ENCODE data around the gene GRM8.

GRM8 gene

DNA sequence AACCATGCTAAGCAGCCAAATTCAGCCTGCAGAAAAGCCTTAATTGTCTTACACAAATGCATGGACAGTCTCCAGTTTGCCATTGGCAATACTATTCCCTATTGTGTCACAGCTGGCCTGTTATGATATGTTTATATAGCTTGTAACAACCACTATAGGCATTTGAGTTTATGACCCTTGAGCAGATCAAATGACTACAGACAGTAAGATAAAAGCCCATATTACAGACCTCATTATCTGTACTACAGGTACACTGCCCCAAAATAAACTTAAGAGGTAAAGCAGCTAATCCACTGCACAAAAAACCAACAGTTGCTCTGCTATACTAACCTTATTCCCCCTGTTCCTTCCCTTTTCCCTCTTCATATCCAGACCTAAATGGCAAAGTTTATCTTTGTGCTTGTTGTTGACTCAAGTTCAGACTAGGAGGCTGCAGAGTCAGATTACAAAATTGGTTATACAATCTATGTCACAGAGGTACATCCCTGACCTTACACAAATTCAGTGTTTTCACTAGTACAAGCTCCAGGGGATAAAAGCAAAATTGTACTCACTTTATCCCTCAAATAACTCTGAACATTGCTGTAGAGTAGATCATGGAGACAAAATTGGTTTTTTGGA, 218.4 kb downstream of the GRM8 start:
- no peak for DNase-seq (ENCODE audit: low read depth in 3 of 3)

DNA sequence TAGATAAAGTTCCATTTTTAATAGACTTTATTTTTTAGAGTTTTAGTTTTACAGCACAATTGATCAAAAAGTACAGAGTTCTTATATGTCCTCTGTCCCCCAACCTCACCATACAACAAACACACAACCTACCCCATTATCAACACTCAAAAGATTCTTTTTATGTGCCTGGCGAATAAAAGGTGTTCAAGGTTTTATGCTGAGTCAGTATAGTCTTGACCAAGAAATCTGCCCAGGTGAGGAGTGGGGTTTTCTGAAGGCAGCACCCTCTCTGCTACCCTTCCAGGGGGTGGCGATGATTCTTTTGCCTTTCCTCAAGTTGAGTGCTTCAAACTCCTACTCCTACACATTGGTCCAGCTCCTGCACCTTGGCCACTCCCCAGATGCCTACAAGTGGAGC, 222.9 kb downstream of the GRM8 start:
- no peak for DNase-seq (ENCODE audit: low read depth in 3 of 3)

DNA sequence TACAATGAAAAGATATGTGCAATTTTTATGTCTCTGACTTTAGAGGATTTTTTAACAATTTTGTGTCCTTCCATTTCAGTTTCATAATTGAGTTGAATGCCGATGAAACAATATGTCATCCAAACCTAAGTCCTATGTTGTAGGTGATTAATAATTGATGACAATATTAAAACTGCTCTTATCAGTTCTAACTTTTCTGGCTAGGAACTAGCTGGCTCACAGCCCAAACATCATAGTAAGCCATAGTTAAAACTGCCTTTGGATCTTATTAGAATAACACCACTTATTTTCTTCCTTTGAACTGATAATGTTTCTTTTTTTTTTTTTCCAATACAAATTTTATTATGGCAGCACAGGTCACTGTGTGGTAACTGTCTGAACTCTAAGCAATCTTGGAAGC, 230.9 kb downstream of the GRM8 start:
- no peak for DNase-seq (ENCODE audit: low read depth in 3 of 3)

DNA sequence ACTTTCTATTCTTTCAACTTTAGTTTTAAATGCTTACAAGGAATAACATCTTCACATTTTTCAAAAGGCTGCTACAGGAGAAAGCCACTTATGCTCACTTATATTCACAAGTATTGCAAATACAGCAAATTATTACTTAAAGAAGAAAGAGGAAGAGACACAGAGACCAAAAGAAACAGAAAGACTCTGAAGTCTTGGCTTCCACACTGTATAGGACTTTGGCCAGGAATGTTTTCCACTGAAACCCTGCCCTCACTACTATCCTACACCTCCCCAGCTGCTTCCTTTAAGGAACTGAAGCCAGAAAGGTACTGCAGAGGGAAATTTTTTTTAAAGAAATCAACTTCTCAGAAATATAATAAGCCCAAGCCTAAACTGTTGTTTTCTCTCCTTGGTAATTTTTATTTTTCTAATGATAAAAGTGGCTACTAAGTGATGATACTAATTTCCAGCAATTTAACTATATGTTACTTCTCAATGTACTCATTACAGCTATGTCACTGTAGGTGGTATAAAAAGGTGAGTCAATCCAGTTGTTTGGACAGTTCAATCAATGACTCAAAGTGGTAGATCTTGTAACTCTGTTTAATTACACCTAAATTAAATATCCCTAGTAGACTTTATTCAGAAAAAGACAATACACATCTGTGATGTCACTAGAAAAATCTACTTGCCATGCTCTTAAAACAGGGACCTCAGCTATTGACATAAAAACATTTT, 231.6 kb downstream of the GRM8 start:
- no peak for DNase-seq (ENCODE audit: low read depth in 3 of 3)

DNA sequence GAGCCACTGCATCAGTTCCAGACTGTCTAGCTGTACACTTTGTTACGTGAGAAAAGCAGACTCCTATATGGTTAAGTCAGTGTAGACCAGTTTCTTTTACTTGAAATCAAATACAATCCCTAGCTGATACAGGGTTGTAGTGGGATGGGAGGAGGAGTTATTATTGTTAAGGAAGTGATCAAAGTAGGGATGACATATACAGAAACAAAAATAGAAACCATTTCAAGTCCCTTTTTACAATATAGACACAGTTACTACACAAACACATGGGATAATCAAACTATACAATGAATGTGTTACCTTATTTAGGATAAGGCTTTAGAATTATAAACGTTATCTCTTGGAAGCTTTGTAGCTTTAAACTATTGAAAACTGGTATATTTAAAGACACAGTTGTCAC, 233.9 kb downstream of the GRM8 start:
- no peak for DNase-seq (ENCODE audit: low read depth in 3 of 3)

DNA sequence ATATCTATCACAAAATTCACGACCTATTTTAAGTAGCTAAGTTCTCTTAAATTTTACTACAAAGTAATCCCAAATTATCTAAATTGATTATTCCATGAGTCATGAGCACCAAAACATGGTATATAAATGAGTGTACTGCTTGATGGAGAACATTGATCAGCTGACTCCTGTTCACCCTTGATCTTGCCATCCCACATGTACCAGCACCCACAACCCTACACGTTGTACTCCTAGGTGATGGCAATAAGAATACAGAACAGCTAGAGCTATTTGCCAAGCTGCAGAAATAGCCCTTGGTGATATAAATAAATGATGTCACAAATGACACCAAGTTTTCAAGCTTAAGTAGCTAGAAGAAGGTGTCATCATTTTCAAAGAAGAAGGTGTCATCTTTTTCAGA, 235.5 kb downstream of the GRM8 start:
- no peak for DNase-seq (ENCODE audit: low read depth in 3 of 3)

DNA sequence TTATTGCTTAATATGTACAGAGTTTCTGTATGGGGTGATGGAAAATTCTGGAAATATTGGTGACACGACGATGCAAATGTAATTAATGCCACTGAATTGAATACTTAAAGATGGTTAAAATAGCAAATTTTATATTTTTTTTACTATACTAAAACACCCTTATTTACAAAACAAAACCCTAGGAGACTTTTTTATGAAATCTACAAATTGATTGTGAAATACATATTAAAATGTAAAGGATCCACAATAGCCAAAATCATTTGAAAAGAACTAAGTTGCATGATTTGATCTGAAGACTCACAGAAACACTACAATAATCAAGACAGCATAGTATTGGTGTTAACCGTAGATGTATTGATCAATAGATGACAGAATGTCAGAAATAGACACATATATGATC, 252.0 kb downstream of the GRM8 start:
- DNase-seq (ENCODE audit: low read depth in 3 of 3): no peak

DNA sequence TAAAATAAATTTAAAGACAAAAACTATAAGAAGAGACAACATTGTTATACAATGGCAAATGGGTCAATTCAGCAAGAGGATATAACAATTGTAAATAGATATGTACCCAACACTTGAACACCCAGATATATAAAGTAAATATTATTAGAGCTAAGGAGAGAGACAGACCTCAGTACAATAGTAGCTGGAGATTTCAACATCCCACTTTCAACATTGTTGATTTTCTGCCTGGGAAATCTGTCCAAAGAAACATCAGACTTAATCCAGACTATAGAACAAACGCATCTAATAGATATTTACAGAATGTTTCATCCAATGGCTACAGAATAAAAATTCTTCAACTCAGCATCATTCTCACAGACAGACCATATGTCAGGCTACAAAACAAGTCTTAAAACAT, 256.1 kb downstream of the GRM8 start:
- DNase-seq (ENCODE audit: low read depth in 3 of 3): no peak

DNA sequence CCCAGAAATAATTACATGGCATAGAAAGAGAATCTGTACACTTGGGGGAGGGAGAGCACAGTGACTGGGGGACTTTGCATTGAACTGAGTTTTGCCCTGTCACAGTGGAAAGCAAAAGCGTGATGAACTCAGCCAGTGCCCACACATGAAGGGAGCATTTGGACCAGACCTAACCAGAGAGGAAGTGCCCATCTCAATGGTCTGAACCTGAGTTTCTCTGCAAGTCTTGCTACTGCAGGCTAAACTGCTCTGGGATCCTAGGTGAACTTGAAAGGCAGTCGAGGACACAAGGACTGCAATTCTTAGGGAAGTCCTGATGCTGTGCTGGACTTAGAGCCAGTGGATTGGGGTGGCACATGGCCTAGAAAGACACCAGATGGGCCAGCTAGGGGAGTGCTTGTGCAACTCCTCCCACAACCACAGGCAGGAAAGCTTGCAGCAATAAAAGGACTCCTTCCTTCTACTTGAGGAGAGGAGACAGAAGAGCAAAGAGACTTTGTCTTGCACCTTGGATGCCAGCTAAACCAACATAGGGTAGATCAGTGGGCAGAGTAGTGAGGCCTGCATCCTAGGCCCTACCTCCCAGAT, 259.0 kb downstream of the GRM8 start:
- DNase-seq (ENCODE audit: low read depth in 3 of 3): no peak

DNA sequence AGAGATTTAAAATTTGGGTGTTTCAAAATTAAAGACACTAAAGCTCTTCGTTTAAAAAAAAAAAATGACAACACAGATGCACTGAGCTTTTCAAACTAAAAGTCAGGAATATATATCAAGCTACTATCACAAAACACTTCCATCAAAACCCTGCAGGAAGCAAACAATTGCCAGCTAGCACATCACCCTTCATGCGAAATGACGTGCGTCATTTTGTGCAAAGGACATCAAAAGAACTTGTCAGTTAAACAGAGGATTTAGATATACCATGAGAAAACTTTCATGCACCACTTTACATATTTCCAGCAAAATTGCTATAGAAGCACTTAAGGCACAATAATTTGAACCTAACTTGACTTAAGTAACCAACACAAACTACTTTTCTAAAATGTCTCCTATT, 264.7 kb downstream of the GRM8 start:
- DNase-seq (ENCODE audit: low read depth in 3 of 3): no peak

DNA sequence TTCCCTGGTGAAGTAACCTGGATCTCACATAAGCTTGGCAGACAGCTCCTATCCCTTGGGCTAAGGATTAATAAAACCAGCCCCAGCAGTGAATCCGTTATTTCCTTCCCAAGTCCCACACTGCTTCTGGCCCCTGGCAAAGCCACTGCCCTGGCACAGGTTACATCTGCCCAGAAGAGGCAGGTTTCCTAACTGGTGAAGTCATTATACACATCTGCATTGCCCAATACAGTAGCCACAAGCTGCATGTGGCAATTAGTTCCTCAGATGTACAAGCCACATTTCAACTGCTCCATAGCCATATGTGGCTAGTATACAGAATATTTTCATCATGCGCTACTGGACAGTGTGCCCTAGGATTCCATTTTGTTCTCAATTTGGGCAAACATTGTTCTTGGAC, 273.0 kb downstream of the GRM8 start:
- DNase-seq (ENCODE audit: low read depth in 3 of 3): no peak

DNA sequence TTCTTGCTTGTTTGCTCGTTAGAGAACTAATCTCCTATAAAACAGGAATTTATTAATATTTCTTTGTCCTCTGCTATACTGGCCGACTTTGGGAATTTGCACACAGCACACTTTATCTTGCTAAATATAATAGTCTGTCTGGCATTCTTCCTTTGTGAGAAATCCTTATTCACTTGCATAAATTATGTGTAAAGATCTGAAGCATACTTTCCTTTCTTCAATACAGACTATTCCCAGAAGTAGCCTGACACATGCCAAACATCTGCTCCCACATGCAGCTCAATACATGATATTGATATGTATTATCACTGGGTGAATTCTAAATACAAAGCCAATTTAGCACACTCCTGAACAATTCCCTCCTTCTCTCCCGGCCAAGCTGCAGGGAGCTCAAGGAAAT, 273.9 kb downstream of the GRM8 start:
- no peak for DNase-seq (ENCODE audit: low read depth in 3 of 3)

DNA sequence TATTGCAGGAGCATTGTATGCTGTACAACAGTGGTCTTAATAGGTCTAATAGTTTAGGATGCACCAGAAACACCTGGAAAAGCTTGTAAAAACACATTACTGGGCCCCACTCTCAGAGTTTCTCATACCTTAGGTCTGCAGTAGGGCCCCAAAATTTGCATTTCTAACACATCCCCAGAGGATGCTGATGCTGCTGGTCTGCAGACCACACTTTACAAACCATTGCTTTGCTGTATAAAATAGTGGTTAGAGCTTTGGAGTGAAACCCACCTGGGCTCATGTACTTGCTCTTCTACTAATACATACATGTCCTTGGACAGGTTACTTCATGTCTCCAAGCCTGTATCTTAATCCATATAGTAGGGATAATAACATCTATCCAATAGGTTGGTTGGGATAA, 279.7 kb downstream of the GRM8 start:
- no peak for DNase-seq (ENCODE audit: low read depth in 3 of 3)

DNA sequence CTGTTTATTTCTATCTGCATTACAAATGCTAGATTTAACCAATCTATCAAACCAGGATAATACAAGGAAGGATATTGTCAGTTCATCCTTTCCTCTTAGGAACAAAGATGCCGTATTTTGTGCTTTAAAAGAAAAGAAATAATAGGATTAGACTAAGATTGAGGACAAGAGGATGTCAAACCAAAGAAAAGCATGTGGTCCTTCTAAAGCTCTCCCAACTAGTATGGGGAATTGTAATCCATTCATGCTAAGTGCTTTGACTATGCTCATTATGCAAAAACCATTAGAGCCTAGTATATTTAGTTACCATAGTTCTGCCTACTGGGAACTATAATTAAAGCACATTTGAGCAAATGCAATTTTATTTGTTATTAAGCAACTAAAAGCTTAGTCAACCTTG, 280.2 kb downstream of the GRM8 start:
- DNase-seq (ENCODE audit: low read depth in 3 of 3): no peak

DNA sequence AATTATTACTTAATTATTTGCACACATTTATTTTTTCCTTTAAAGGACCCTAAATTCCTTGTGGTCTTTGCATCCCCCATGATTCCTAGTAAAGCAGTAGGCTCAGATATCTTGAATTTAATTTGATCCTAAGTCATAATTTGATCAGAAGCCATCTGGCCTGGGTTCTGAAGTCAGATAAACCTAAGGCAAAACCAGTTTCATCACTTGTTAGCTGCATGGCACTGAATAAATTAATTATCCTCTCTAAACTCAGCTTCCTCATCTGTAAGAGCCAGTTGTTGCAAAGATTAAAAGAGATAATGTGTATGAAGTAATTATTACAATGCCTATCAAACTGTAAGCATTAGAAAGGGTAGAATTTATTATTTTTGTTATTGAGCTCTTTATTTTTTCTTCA, 293.1 kb downstream of the GRM8 start:
- no peak for DNase-seq (ENCODE audit: low read depth in 3 of 3)

DNA sequence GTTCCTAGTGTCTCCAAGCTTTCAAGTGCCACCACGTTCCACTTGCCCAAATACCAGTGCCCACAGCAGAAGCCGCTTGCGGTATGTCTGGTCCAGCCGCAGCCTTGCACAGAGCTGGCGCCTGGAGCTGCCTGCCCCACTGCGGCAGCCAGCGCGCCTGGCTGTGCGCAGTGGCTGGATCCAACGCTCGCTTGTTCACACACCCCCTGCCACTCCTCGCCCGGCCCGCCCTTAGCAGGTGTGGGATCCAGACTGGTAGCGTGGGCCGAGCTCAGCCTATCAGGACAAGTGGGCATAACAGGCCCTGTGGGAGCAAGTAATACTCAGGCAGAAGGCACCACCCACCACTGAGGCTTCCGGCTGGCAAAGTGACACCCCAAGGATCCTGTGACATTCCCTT, 294.4 kb downstream of the GRM8 start:
- DNase-seq (ENCODE audit: low read depth in 3 of 3): no peak

DNA sequence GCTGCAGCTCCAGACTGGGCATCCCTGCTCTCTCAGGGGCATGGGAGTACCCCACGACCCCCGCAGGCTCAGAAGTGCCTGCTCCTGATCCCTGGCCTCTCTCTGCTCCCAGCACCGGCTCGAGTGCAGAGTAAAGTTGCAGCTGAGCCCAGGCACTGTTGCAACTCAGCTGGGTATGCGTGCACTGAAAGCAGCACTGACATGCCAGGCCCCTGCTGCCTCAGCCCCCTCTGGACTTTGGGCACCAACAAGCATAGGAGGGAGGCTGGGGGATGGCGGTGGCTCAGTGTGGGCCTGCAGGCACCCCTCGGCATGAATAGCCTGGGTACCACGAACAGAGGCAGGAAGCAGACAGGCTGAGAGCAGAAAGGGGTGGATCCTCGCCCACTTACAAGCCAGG, 295.3 kb downstream of the GRM8 start:
- DNase-seq (ENCODE audit: low read depth in 3 of 3): no peak

DNA sequence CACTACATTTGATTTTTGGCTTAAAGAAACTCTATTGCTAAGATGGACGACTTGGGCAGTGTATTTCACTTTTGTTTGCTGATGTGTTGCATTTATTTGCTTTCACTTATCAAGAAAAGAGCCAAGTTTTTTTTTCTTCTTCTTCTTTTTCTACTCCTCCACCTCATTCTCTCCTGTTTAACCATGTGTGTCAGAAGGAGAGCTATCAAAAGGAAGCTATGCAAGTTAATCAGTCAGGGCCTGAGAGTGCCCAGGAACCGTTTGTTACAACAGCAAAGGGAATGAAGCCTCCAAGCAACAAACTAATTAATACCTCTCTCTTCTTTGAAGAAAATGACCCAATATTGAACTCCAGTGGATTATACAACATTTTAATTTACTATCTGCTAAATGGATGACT, 299.3 kb downstream of the GRM8 start:
- DNase-seq (ENCODE audit: low read depth in 3 of 3): no peak

DNA sequence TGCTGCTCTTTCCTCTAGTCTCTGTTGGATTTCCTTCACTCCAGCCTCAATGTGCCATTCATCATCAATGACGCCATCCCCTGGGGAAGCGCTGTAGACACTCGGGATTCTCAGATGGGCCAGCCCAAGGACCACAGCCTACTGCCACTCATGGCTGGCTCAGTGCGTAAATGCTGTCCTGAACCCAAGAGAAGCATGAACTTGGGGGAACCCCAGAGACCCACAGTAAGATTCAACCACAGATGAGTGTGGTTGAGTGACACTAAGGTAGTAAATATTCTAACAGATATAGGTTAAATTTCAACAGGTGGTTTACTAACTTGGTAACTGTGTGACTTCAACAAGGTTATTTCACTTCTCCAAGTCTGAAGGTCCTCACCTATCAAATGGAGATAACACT, 304.1 kb downstream of the GRM8 start:
- DNase-seq (ENCODE audit: low read depth in 3 of 3): no peak

DNA sequence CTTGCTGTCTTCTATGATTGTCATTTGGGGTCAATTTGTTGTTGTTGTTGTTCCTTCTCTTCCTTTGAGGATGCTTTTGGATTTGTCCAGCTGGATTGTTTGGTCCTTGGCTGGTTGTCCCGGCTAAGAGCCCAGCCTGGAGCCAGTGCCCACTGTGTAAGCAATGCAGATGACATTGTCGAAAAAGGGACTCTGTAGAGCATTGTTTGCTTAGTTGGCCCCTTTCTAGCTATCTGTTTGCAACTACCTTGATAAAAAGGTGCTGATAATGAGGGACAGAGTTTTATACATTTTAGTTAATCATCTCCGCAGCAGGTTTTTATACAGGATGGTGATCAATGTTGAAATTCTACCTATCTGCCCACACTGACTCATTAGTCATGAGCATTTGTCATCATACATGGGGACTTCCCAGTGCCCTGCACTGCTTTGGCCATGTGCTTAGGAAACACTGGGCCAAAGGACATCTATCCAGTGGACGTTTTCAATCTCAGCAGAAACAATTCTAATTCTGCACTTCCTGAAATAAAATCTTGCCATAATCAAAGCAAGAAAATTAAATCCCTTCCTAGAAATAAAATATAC, 311.9 kb downstream of the GRM8 start:
- no peak for DNase-seq (ENCODE audit: low read depth in 3 of 3)

DNA sequence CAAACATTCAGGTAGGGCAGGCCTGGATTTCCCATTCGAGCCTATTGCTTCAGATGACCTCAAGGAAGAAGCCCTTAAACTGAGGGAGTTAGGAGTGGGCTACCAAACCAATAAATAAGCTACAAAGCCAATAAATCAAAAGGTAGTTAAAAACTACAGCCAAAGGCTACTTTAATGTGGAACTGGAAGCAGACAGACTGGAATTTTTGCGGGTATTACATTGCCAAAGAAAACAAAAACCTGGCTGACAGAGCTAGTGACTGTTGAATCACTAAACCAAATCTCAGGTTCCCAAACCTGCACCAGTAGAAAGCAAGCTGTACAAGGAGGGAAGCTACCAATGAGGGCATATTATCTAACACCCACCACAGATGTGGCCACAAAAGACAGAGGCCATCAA, 315.6 kb downstream of the GRM8 start:
- DNase-seq (ENCODE audit: low read depth in 3 of 3): no peak

DNA sequence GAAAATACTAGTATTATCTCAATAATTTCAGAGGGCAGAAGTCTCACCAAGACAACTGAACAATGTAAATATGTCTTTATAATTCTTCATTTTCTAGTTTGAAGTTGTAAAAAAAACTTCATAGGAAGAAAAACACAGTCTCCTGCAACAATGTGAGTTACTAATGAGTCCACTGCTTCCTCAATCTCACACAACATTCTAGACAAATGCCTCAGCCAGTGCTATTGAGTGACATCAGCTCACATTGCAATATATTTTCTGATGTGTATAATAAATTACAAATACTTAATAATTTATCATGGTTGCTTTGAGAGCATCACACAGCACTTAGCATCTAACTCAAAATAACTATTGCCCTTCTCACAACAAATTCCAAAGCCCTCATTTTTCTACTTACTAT, 321.2 kb downstream of the GRM8 start:
- no peak for DNase-seq (ENCODE audit: low read depth in 3 of 3)

DNA sequence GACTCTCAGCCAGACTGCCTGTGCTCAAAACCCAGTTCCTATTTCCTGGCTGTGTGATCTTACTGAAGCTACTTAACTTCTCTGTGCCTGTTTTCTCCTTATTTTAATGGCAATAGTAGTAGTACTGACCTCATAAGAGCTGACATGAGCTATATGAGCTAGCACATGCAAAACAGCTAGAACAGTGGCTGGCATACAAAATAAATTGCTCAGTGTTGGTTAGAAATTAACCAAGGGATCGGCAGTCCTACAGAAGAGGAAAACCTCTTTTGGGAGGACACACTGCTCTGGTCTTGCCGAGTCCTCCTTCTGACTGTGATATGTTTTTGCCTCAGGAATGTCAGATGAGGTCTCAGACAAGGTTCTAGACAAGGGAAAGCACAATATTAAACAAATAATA, 322.6 kb downstream of the GRM8 start:
- no peak for DNase-seq (ENCODE audit: low read depth in 3 of 3)
